Measurements from ENCODE around the gene ESR2.
"Not testable (repeated sequence)": the region's sequence is repeated elsewhere in the genome, so short reads cannot be mapped to it uniquely, and the experiment has no call there.

Gene ESR2

DNA sequence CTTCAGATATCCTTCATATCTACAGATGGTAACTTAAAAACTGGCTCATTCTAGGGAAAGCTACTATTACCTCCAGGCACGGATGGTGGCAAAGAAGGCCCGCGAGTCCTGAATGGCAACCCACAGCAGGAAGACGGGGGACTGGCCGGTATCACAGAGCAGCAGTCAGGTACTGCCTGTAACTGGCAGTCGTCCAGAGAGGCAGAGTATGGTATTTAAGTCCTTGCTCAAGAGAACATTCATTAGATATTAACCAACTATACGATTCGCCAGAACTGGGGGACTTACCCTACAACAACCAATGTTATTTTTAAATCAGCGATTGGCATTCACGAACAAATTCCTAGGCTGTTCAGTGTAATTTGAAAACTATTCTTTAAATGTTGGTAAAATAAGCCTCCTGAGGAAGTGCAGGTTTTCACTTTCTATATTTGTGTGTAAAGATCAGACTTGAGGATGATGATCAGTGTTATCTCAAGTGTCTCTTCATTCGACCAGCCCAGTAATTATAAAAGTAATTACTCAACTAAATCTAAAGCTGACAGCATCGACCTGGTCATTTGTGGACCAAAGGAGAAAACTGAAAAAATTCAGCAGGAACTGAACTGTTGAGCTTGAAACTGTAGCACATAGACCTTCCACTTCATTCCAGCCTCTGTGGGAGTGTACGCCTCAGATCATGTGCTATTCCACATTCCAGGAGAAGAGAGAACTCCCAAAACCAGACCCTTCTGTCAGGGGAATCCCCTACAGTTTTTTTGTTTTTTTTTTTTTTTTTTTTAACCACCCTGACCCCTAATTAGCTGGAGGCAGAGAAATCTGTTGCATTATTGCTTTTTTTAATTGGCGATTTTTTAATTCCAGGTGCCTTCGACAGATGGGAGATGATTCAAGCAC lies 75.6 kb downstream of the ESR2 start:
- DNase-seq = no peak

GRCh38 chr14:64217834-64218233 lies 76.3 kb downstream of the ESR2 start:
- no peak for DNase-seq

DNA sequence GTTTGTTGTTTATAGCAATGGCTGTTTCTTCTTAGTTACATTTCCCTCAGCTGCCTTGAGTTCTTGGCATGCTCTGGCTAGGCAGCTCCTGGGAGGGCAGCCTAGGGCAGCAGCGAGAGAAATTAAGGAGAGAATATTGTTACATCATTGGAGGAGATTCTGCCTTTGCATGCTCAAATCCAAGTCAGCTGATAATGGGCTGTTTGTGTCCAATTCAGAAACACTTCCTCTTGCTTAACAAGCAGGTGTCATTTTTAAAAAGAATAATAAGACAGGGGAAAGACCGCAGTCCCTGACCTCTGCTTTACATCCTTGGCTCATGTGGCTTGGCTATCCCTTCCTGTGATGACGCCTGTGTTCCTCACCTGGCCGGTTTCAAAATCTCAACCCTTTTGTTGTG lies 76.9 kb downstream of the ESR2 start:
- DNase-seq = no peak

DNA sequence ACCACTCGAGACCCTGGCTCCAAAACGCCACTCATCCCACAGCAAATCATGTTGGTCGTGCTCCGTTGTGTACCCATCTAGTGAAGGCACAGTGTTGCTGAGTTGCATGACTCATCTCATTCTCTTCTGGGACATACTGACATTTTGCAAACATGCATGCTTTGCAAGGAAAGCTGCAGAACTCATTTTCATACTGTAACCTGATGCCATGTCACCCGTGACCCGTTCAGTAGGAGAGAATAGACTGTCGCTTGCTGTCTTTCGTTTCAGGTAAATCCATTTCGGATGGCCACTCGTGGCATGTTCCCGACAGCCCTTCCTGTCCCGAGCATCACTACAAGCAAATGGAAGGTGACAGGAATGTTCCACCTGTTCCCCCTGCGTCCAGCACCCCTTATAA lies 78.2 kb downstream of the ESR2 start:
- DNase-seq = no peak

DNA sequence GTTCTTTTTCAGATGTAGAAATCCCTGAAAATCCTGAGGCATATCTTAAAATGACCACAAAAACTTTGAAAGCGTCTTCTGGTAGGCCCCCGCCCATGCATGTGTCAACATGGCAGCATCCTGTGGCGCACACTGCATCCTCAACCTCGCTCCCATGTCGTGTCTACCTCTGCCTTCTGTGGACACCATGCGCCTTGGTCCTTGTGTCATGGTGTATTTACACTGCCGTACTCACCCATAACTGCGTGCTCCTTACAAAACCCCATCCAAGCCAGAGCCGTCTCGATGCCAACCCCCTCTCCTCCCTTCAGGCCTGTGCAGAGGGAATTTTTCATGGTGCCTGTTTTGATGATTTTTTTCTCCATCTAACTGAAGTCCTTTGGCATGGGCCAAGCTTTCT lies 78.9 kb downstream of the ESR2 start:
- no peak for DNase-seq

DNA sequence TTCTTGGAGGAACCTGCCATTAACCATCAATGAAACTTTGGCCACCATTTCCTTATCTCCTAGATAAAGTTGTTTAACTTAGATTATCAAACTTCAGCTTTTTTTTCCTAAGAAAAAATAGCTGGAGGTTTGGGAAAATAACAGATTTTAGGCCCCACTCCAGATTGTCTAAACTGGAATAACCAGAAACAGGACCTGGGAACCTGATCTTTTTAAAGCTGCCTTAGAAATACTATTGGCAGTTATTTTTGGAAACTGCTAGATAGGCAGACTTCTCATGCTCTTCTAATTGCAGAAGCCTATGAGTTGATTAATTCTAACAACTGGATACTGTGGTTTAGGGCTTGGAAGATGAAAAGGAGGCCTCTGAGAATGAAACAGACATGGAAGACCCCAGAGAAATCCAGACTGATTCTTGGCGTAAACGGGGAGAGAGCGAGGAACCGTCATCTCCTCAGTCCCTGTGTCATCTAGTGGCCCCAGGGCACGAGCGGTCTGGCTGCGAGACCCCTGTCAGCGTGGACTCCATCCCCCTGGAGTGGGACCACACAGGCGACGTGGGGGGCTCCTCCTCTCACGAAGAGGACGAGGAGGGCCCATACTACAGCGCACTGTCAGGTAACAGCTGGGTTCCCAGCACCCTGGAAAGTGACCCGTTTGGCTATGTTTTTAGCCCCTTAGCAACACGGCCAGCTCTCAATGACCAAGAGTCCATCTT lies 80.2 kb downstream of the ESR2 start:
- no peak for DNase-seq

GRCh38 chr14:64213086-64213485 lies 81.1 kb downstream of the ESR2 start:
- no peak for DNase-seq

DNA sequence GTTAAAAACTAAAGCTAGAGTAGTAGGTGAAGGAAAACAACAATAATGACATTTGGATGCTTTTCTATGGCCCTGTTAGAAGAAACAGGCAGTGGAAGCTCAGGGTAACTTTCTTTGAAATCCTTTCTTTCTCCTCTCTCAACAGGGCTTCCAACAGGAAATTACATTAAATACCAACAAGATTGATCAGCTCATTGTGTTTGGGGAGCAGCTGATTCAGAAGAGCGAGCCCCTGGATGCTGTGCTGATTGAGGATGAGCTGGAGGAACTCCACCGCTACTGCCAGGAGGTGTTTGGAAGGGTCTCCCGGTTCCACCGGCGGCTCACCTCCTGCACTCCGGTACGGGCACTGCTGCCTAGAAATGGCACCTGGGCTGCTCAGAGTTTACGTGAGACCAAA lies 81.5 kb downstream of the ESR2 start:
- DNase-seq = no peak

DNA sequence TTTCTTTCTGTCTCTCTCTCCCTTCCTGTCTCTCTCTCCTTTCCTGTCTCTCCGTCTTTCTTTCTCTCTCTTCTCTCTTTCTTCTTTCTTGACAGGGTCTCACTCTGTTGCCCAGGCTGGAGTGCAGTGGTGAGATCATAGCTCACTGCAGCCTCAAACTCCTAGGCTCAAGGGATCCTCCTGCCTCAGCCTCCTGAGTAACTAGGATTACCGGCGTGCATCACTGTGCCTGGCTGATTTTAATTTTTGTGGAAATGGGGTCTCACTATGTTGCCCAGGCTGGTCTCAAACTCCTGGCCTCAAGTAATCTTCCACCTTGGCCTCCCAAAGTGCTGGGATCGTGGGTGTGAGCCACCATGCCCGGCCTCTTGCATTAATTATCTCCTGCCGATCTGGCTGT lies 83.3 kb downstream of the ESR2 start:
- DNase-seq = not testable (repeated sequence)

DNA sequence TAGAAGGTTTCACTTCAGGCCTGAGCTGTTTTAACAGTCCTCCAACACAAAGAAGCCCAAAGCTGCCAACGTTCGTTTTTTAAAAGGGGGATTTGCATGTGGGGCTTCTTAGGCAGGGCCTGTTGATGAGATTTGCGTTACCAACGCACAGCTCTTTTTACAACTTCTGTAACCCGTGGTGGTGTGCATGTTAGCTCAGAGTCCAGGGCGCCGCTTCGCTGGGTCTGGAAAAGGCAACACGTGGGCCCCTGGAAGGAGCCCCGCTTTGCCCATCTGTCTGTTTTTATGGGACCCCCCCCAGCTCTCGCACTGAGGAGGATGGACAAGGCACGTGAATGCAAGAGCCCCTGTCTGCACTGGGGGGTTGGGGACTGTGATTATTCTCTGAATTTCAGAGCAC lies 84.0 kb downstream of the ESR2 start:
- no peak for DNase-seq

- DNase-seq = no peak
Measured at GRCh38 chr14:64209444-64210131, 84.6 kb downstream of the ESR2 start.

DNA sequence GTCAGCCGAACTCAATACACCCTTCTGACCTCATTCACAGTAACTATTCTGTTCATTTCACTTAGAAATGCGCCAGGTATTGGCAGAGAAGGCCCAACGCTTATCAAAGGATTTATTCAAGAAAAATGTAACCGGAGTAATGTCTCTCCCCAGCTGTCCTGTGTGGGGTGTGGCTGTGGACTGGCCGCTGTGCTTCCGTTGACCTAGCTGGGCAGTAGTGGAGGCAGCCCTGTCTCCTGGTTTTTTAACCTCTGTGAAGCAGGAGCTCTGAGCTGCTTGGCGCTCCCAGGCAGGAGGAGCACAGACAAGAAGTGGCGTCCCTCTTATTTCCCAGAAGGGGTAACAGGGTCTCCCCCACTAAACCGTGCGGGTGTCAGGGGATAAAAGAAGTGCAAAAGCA lies 85.2 kb downstream of the ESR2 start:
- no peak for DNase-seq

DNA sequence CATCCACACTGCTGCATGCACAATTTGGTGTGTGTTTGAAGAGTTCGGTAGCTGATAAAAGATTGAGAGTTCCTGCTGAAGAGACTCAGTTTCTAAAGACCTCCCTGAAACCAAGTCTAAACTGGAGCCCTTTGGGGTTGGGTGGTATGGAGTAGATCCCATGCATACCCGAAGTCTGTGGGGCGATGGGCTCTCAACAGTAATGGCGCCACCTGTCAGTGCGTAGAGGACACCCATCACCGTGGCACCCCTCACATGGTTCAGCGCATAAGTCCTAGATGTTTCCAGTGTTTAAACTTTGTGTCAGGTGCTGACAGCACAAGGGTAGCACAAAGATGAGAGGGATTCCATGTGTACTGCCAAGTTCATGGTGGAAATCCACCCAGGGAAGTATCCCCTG lies 85.9 kb downstream of the ESR2 start:
- DNase-seq = no peak

GRCh38 chr14:64203366-64204006 lies 90.7 kb downstream of the ESR2 start:
- DNase-seq = no peak

- no peak for DNase-seq
Measured at GRCh38 chr14:64202716-64203115, 91.5 kb downstream of the ESR2 start.

- DNase-seq = no peak
Measured at GRCh38 chr14:64201921-64202545, 92.1 kb downstream of the ESR2 start.

DNA sequence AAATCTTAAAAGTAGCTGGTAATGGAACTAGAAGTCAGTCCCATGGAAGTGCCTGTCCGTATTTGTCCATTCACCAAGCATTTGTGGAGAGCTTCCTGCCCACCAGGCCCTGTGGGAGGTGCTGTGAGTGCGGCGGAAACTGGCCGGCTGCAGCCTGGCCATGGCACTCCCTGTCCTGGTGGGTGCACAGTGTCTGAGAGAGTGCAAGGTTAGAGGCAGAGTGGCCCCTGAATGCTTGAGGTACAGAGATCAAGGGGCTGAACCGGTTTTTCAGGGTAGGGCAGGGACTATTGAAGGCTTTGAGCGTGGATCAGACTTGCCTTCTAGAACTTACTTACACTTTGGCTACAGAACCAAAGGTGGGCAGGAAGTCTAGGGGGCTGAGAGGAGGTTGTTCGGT lies 92.9 kb downstream of the ESR2 start:
- DNase-seq = no peak

GRCh38 chr14:64200170-64200569 lies 94.0 kb downstream of the ESR2 start:
- DNase-seq = no peak

DNA sequence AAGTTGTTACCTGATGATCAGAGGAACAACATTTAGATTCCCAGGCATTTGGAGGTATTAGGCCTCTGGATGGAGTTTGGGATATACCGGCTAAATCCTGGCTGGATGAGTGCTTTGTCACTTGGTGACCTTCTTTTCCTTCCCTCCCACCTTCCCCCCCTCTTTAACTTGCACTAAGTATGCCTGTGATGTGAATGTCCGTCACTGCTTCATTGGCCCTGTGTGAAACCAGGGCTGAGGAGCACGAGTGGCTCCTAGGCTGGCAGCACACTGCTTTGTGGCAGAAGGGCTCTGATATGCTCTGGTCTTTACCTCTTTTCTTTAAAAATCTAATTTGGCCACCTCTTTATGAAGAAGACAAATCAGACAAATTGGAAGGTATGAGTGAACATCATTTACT lies 95.7 kb downstream of the ESR2 start:
- no peak for DNase-seq

DNA sequence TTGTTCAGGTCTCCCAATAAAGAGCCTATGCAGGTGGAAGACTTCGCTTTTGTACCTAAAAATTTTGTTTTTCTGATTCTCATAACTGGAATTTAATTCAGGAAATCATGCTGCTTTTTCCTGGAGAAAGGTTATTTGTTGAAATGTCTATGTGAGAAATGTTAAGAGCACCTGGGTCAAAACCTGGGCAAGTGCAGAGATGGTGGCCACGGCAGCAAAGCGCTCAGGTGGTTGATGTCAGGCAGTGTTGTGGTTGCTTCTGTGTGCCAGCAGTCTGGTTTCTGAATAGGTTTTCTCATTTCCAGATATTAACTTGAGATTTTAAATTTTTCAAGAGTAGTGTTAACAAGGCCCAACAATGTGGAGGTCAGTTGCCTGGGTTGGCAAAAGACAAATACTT lies 96.2 kb downstream of the ESR2 start:
- DNase-seq = no peak

DNA sequence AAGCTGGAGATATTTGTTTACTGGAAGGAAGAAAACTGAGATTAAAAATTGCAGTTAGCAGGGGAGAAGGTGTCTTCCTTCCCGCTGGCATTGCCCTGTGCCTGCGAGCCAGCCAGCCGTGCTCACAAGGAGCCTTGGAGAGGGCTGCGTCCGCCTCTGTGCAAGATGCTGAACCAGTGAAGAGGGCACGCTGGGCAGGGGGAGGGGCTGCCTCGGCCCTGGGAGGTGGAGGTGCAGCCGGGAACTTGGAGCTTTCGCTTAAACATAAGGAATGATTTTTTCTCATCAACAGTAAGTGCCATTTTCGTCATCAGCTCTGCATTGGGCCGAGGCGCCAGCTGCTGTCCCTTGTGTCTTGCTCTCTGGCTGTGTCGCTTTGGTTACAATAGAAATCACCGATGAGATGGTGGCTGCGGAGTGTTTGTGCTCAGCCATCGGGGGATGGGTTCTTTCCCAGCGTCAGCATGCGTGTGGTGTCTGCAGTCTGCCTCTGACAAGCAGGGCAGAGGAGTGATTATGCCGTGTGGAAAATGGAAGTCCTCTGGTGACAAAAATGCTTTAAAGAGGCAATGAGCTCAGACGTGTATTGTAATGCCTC lies 97.3 kb downstream of the ESR2 start:
- DNase-seq = peak in 1 of 2 experiments; percentile 6

GRCh38 chr14:64196056-64196455 lies 98.1 kb downstream of the ESR2 start:
- DNase-seq = no peak
